ENCODE results near the gene ATG4A. TPM values are rescaled to one million over a fixed set of nuclear protein-coding genes. Genes with fewer than 3 reads are reported as not detected.

The ATG4A gene
- total RNA-seq, 1 experiment from 2014 or later = 3.5 TPM

DNA sequence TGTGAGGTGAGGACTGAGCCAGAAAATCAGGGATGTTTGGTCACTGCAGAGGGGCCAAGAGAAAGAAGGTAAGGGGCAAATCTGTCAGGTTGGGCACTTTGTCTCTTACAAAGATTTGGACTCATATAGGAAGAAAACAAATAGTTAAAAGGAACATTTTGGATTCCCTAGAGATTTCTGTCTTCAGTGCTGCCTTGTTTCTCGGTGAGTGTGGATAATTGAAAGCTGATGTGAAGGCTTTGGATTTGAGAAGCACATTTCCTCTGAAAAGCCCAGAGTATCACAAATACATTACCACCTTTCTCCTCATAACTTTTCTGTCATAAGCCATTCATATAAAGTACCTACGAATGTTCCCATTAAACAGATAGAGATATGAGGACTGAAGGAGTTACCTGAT lies 107.5 kb downstream of the ATG4A start (continued):
- TF ChIP-seq NR1H2 (CRISPR knock-in tag; IDR thresholded peaks at IDR 0.05) = no peak
- TF ChIP-seq ZNF281 (CRISPR knock-in tag; IDR thresholded peaks at IDR 0.05) = no peak
- TF ChIP-seq STAT6 (CRISPR knock-in tag; conservative IDR thresholded peaks at IDR 0.05; ENCODE audit: low read depth) = no peak
- no peak for TF ChIP-seq TEAD4 (CRISPR knock-in tag; IDR thresholded peaks at IDR 0.05)
- no peak for TF ChIP-seq GABPB1 (CRISPR knock-in tag; IDR thresholded peaks at IDR 0.05)
- TF ChIP-seq MLX (CRISPR knock-in tag; IDR thresholded peaks at IDR 0.05) = no peak
- TF ChIP-seq, protein P1, sequence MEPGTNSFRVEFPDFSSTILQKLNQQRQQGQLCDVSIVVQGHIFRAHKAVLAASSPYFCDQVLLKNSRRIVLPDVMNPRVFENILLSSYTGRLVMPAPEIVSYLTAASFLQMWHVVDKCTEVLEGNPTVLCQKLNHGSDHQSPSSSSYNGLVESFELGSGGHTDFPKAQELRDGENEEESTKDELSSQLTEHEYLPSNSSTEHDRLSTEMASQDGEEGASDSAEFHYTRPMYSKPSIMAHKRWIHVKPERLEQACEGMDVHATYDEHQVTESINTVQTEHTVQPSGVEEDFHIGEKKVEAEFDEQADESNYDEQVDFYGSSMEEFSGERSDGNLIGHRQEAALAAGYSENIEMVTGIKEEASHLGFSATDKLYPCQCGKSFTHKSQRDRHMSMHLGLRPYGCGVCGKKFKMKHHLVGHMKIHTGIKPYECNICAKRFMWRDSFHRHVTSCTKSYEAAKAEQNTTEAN (CRISPR knock-in tag; IDR thresholded peaks at IDR 0.05) = no peak
- no peak for TF ChIP-seq ATF1 (CRISPR knock-in tag; IDR thresholded peaks at IDR 0.05)
- no peak for TF ChIP-seq MYBL2 (CRISPR knock-in tag; IDR thresholded peaks at IDR 0.05)
- no peak for TF ChIP-seq ZBTB21 (CRISPR knock-in tag; IDR thresholded peaks at IDR 0.05; ENCODE audit: borderline replicate concordance)
- TF ChIP-seq MXD4 (CRISPR knock-in tag; IDR thresholded peaks at IDR 0.05; ENCODE audit: borderline replicate concordance) = no peak
- TF ChIP-seq, protein P2, sequence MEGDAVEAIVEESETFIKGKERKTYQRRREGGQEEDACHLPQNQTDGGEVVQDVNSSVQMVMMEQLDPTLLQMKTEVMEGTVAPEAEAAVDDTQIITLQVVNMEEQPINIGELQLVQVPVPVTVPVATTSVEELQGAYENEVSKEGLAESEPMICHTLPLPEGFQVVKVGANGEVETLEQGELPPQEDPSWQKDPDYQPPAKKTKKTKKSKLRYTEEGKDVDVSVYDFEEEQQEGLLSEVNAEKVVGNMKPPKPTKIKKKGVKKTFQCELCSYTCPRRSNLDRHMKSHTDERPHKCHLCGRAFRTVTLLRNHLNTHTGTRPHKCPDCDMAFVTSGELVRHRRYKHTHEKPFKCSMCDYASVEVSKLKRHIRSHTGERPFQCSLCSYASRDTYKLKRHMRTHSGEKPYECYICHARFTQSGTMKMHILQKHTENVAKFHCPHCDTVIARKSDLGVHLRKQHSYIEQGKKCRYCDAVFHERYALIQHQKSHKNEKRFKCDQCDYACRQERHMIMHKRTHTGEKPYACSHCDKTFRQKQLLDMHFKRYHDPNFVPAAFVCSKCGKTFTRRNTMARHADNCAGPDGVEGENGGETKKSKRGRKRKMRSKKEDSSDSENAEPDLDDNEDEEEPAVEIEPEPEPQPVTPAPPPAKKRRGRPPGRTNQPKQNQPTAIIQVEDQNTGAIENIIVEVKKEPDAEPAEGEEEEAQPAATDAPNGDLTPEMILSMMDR (IDR thresholded peaks at IDR 0.05) = no peak

DNA sequence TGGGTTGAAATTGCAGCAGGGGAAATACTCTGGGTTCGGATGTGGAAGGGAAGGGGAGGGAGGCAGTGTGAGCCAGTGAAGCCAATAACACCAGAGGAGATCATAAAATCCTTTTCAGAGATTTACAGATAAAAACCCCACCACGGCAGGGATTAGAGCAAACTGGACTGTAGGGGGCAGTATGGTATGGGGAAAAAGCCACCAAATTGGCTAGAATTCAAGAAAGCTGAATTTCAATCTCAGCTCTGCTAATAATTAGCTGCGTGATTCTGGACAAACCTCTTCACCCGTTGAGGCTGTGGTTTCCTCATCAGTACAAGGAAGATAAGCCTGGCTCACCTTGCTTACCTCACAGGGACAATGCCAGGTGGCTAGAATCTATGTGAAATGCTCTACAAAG lies 108.1 kb downstream of the ATG4A start:
- POLR2A ChIA-PET = no interaction called here
- ATAC-seq (peak; percentile 38; the same call in 1 of the 2 replicates), DNase-seq (ENCODE audit: low spot score) (peak; percentile 18)
- H3K9me3 Mint-ChIP-seq = no peaks in the 10 kb centered on the region
- H3K36me3 Mint-ChIP-seq = no peaks in the 10 kb centered on the region
- no peaks in the 10 kb centered on the region for H3K27me3 Mint-ChIP-seq (ENCODE audit: low read depth)
- CTCF ChIA-PET = interaction anchor here (0.5 to 1.3 kb wide), 11 partner anchors 9 to 1682 kb away, joined by 3 to 12 read pairs (median 4); no protein-coding TSS in a partner anchor
- peaks cover 3% of the 10 kb centered on the region; the same call in 1 of the 2 replicates for H3K4me1 Mint-ChIP-seq
- no peak for TF ChIP-seq NFATC4 (CRISPR knock-in tag; IDR thresholded peaks at IDR 0.05)
- TF ChIP-seq, protein P2 (IDR thresholded peaks at IDR 0.05) = peak; percentile 40; the same call in 1 of the 2 replicates
- no peak overlapping the region for H3K27ac Mint-ChIP-seq
- no peak overlapping the region for H3K4me3 Mint-ChIP-seq

Measured in WTC11 (cell line).